HG02623 (cell line): ENCODE data around the gene BCORL1.
A peak's percentile ranks its signal among the peaks of the same experiment; 100 is the strongest.

Experiments
- ATAC-seq: cut with Tn5 transposase; IDR thresholded peaks from one replicate; pipeline ENCODE4 v1.9.1; 2021; ENCODE audit warnings: moderate library complexity; ENCODE audit not compliant: unreplicated experiment

The BCORL1 gene, protein sequence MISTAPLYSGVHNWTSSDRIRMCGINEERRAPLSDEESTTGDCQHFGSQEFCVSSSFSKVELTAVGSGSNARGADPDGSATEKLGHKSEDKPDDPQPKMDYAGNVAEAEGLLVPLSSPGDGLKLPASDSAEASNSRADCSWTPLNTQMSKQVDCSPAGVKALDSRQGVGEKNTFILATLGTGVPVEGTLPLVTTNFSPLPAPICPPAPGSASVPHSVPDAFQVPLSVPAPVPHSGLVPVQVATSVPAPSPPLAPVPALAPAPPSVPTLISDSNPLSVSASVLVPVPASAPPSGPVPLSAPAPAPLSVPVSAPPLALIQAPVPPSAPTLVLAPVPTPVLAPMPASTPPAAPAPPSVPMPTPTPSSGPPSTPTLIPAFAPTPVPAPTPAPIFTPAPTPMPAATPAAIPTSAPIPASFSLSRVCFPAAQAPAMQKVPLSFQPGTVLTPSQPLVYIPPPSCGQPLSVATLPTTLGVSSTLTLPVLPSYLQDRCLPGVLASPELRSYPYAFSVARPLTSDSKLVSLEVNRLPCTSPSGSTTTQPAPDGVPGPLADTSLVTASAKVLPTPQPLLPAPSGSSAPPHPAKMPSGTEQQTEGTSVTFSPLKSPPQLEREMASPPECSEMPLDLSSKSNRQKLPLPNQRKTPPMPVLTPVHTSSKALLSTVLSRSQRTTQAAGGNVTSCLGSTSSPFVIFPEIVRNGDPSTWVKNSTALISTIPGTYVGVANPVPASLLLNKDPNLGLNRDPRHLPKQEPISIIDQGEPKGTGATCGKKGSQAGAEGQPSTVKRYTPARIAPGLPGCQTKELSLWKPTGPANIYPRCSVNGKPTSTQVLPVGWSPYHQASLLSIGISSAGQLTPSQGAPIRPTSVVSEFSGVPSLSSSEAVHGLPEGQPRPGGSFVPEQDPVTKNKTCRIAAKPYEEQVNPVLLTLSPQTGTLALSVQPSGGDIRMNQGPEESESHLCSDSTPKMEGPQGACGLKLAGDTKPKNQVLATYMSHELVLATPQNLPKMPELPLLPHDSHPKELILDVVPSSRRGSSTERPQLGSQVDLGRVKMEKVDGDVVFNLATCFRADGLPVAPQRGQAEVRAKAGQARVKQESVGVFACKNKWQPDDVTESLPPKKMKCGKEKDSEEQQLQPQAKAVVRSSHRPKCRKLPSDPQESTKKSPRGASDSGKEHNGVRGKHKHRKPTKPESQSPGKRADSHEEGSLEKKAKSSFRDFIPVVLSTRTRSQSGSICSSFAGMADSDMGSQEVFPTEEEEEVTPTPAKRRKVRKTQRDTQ (N-terminal part only)

DNA sequence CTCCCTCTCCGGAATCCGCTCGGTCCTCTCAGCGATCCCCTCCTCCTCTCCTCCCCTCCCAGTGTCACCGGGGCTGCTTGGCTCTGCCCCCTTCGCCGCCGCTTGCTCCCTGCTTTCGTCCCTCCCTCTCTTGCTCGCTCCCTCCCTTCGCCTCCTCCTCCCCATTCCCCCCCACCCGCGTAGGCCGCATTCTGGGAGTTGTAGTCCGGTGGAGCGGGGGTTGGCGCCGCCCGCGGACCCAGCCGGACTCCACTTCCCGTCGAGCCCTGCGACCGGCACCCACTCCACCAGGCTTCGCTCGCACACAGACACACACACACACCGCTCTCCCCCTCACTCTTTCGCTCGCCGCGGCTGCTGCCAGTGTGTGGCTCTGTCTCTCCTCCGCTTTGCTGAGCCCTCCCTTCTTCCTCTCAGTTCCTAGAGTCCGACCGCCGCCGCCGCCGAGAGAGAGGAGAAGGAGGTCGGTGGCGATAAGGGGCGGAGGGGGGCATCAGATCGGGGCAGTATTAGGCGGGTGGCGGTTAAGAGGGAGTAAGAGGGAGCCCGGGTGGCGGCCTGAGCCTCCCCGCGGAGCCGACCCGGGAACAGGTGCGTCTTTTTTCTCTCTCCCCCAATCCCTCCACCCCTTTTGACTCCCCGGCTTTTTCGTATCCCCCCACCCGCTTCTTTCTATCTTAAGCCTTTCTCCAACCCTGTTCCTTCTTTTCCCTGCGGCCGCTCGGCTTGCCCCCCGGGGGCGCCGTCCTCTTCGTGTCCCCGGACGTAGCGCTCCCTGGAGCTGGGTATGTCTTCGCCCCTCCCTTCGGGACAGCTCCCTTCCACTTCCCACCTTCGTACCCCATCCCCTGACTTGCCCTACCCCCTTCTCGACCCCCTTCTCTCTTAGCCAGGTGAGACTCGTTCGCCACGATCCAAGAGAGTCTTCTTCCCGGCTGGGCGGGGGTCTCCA lies at the start of gene BCORL1:
TSS of gene BCORL1 (plus strand) at position 336 of the 952 bp plus-strand sequence. CDS start 22,597 bp downstream, outside the sequence.
- peak; percentile 85 for ATAC-seq

DNA sequence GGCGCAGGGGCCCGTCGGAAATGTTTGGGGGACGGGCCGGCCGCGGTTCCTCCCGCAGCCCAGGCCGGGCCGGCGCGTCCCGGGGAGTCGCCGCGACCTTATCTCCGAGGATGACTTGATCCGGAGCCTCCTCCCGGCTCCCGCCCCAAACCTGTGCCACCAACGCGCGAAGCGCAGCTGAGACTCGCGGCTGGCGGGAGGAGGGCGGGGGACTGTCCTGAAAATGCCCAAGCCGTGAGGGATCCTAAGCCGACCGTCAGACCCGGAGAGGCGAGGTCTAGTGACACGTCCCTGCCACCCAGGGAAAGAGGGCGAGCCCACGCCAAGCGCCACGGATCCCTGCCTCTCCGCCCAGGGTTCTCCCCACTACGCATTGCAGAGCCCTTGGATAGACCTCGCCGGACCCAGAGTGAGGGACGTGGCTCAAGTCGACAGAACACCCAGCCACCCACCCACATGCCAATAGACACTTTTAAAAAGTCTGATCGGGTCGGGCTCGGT lies 49.6 kb upstream of the BCORL1 start:
- no peak for ATAC-seq

DNA sequence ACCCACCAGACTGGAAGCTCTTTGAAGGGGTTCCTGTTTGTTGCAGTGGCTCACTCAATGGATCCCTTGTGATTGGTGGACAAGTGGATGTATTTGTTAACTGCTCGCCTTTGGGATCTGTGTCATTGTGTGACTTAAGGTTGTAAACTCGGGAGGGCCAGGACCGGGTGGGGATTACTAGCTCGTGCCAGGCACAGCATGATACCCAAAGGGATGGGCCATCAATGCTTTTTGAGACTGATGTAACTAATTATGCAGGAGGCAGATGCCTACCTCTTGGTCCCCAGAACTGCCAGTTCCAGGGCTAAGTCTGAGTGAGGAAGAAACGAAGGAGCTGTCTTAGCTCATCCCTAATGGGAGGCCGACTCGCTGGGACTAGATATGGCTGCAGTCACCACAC lies 48.7 kb upstream of the BCORL1 start:
- no peak for ATAC-seq

DNA sequence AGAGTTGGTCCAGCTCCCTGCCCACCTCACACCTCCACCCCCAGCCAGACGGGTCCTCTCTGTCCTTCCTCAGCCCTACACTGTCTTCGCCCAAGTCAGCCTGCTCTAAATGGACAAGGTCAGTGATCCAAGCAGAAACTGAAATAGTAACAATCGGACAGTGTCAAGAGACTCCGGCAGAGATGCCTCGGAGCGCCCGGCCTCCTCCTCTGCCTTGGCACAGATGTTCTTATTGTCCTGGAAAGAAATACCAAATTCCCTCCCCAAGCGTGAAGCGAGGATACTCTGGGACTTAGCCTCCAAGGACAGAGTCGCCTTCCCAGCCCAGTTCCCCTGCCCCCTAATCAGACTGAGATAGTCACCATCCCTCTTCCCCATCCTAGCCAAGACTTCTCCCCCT lies 48.0 kb upstream of the BCORL1 start:
- no peak for ATAC-seq

DNA sequence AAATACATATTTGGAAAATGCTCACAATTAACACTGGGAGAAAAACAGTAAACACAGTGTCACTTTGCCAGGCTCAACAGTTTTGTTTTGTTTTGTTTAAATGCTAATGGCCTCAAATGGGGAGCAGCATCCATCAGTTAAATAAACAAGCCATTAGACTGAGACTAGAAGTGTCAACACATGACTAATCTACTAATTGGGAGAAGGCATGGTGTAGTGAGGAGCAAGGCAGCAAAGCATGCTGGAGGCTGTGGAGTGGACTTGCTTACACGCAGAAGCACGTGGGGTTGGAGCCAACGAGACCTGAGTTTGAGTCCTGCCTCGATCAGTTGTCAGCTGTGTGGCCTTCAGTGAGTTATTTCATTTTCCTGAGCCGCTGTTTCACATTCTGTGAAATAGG lies 47.5 kb upstream of the BCORL1 start:
- ATAC-seq: no peak

DNA sequence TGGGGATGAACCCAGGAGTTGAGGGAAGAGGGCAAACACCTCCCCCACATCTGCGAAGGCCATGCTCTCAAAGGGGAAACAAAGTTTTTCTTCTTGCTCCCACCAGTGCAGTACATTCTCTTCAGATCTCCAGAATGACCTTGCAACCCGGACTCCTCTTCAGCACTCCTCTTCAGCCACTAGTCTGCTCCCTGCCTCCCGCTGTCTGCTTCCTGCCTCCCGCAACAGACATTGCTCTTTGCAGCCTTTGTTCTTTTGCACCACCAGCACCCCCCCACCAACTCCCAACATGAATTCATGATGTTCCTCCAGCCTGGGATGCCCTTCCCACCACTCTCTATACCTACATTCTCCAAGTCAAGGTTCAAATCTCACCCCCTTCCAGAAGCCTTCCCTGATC lies 44.4 kb upstream of the BCORL1 start:
- no peak for ATAC-seq

DNA sequence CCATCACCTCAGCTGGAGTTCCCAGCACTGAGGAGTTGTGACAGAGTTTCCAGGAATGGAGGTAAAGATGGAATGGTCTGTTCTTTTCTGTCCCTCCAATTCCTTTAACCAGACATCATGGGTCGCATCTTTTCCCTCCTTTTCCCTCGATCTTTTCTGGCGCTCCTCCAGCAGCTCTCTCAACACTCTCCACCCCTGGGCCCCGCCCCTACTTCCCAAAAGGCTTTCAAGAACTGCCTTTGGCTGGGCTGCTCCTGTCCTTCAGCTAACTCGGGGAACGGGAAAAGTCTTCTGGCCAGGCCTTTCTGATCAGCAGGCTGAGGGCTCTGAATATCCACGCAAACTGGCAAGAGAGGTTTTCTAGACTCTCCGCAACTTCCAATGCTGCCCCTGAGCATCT lies 42.4 kb upstream of the BCORL1 start:
- ATAC-seq: no peak

DNA sequence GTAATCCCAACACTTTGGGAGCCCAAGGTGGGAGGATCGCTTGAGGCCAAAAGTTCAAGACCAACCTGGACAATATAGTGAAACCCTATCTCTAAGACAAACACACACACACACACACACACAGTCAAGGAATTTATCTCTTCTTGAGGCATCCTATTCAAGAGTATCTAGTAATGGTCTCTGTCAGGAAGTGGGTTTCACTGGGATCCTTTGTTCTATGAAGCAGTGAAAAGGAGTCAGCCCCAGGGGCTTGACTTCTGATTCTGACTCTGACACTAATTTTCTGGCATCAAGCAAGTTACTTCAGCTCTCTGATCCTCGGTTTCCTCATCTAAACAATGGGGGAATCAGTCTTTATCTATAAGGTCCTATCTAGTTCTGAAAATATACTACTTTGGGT lies 41.7 kb upstream of the BCORL1 start:
- ATAC-seq: no peak

DNA sequence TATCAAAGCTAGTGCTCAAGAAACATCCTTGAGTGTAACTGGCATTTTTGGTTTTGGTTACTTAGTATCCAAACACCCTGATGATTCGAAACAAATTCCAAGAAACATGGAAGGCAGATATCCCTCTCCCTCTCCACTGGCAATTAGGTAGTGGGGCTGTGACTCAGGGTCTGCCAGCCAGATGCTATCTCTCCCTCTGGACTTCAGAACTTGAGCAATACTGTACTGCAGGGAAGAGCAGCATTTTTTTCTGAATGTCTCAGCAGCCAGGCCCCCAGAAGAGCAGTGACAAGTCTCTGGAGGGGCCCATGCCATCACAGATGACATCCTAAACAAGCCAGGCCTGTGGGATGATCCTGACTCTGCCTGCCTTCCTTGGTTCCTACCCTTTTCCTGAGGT lies 37.3 kb upstream of the BCORL1 start:
- no peak for ATAC-seq

DNA sequence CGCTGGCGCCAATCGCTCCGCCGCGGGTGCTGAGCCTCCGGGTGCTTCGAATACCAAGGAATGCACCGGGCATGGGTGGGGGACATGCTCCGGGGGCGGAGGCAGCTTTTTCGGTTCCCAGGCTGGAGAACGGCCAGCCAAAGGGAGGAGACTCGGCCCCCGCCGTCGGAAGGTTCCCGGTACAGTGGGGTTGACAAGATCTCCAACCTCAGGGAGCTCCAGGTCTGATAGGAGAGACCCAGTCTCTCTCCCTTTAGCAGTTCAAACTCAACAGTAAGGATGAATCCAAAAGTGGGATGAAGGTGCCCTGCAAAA lies 29.1 kb upstream of the BCORL1 start:
- ATAC-seq: no peak

DNA sequence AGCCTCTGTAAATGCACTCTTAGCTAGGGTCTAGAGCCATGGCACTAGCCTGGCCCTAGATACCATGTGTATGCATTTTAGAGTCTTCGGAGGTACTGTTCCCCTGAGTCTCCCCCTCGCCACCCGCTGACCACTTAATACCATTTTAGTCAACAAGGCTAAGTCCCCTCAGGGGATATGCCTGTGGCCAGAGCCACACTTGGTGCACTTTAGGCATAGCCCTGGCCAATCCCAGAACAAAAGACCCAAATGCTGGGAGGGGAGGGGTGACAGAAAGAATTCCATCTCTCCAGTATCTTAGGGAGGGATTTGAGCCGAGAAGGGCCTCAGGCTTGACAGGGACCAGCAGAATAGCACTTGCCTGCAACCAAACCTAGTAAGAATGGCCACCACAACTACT lies 28.6 kb upstream of the BCORL1 start:
- no peak for ATAC-seq

DNA sequence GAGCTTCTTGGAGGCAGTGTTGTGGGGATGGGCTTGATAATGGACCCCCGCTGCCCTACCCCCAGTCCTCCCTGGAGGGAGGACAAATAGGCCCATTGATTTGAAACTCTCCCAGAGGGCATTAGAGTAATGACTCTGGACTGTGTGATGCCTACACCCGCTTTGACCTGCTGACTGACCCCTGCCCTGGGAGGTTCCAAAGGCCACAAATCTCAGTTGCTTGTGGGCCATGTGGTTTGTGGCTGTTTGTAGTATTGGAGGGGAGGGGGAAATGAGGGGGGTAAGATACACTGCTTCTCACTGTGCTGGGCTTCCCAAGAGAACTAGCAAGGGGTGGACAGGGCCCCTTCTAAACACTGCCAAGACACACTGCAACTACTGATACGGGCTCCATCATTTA lies 27.6 kb upstream of the BCORL1 start:
- ATAC-seq: no peak

DNA sequence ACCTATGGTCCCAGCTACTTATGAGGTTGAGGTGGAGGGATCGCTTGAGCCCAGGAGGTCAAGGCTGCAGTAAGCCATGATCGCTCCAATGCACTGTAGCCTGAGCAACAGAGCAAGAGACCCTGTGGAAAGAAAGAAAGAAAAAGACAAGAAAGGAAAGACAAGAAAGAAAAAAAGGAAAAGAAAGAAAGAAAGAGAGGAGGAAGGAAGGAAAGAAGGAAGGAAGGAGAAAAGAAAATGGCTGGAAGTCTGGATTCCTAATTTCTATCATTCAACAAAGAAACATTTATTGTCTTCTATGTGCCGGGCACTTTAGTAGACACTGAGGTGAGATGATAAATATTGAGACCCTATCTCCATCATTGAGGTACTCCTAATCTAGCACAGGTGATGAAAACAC lies 26.8 kb upstream of the BCORL1 start:
- no peak for ATAC-seq

DNA sequence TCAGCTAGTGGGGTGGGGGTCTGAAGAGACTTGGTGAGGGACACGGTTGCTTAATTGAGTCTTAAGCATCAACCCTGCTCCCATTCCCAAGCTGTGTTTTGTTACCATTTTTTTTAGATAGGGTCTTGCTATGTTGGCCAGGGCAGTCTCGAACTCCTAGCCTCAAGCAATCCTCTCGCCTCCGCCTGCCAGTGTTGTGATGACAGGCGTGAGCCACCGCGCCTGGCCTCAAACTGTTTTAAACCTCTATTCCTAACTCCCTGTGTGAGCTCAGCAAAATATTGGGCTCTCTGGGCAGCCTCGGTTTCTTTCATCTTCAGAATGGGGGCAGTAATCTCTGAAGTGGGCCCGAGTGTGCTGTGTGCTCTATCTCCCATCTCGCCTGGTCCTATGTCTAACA lies 26.3 kb upstream of the BCORL1 start:
- ATAC-seq: no peak

DNA sequence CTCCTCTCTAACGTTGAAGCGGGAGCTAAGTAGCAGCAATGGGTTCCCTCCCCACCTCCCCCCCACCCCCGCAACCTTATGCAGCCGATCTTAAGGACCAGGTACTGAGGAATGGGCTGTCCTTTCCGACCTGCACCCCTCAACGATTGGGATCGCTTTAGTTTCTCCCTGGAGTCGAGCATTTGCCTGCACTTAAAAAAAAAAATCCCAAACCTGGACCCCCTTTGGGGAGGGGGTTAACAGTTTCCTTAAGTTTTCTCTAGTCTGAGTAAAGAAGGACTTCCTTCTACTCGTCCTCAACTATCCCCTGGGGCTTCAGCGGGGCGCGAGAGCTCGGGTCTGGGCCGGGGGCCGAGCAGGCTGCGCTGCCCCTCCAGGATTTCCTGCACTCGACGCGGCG lies 25.7 kb upstream of the BCORL1 start:
- ATAC-seq: no peak

DNA sequence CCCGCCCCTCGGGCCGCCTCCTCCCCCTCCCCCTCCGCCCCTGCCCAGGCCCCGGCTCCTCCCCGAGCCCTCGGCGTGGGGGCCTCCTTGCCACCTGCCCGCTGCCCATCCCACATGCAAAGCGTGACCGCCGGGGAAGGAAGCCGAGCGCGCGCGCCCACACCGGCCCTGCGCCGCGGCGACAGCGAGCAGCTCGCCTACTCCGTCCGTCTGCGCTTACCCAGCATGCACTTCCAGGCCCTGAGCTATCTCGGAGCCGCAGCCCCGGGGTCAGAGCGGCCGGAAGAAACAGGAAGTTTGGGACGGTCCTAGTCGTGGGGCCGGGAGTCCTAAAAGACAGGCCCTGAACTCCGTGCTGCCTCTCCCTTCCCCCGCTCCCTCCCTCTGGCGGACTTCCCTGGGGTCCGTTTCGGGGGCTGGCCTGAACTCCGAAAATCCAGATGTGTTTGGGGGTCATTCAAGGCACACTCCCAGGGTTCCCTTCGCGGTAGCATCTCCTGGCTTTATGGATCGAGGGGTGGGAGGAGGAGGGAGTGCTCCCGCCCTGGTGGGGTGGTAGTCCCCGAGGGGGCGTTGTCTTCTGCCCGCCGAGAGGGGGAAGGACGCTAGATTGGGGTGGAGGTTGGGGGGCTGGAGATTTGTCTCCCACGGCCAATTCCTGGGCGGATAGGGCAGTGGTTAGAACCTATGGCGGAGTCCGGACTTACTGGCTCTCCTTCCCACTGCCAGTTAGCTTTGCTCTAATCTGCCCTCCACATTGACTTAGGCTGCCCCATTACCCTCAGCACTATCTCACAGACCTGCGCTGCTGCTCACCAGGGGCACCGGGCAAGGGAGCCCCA lies 25.0 kb upstream of the BCORL1 start:
- ATAC-seq: peak; percentile 65

DNA sequence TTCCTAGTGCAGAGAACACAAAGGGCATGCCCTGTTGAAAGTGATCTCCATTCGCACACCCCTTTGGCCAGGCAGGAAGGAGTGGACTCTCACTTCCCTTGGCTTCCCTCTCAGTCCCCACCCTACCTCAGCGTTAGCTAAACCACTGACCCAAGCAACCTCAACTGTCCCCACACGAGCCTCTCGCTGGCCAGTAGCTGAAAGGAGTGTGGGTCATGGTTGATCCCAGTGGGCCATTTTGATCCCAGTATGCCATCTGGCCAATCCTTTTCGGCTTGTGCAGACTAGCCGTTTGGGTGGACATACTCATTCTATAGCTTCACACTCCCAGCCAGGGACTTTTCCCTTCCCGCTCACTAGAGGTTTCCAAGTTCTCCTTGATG lies 24.4 kb upstream of the BCORL1 start:
- ATAC-seq: no peak

DNA sequence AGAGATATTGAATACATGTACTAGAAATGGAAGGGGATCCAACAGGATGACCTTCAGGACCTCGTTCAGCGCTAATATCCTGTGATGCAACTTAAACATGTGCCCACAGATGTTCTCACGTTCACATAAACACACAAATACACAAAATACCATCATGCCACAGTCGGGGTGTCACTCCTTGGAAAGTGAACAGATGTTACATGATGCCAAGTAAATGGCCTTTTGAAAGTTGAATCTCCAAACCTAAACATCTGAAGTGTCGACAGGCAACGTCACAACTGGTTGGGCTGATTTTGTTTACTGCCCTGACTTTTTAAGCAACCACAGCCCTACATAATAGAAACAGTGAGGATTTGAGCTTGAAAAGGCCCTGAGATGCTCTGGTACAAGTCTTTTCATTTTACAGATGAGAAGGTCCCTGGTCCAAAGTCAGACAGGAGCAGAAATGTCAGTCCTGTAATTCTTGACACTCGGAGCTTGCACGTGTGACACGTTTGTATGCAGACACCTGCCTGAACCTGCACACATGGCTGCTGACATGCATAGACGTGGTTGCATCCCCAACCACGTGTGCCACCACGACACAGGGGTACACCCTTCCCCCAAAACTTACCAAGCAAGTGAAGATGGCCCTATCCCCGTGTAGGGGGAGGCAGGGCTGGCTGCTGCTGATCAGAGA lies 23.5 kb upstream of the BCORL1 start:
- no peak for ATAC-seq

DNA sequence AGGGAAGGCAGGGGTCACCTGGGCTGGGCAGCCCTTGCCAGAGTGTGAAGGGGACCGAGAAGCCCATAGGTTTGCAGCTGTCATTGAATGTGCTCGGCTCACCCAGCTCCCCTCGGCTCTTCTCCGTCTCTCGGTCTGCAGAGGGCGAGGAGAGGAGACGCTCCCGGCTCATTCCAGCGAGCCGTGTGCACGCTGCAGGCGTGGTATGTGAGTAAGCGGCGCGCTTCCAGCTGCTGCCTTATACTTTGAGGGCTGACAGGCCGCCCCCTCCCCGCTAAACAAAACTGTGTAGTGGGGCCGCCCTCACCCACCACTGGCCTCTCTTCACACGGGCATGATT lies 23.0 kb upstream of the BCORL1 start:
- no peak for ATAC-seq
